ENCODE results near the gene HOXB2. TPM values are rescaled to one million over a fixed set of nuclear protein-coding genes. Genes with fewer than 3 reads are reported as not detected.

HOXB2 gene
- total RNA-seq, 3 donors from 2014 or later (not counting 1 experiment from before 2014, with no cell fraction given) = 21.6 to 30.5 (median 24.7) TPM

DNA sequence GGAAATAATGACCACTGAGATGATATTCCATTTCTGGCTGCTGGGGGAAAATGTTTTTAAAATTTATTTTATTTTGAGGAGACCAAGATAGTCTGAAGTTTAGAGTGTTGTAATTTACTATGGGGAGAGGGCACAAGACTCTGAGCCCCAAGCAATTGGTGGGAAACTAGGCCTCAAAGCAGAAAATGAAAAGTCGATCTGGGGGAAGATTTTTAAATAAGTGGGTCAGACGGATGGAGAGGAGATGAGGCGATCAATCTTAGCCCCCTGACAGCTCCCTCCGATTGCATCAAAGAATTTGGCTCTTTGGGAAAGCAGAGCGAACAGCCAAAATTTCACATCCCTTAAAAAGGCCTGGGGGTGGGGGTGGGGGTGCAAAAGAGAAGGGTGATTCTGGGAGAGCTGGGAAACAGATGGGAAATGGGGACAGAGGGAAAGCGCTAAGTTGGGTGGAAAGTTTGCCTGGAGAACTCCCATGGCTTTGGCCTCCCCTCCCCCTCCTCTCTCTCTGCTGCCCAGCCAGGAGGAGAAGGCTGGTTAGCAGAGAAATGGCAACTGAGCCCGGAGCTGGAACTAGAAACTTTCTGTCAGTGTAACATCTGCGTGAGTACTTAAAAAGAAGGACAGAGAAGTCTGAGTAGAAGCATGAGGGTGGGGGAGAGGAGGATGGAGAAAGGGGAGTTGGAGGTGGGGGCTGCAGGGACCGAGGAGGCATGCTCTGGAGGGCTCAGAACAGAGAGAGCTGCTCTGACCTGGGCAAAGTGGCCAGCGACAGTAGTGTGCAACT is 1.4 kb upstream of the HOXB2 start:
- peak overlapping the region; percentile 37 for H3K27ac ChIP-seq (ENCODE audit: low read length)
- DNase-seq (no peak), ATAC-seq (no peak)
- intact Hi-C loops (cut with micrococcal nuclease) = no loop called here
- no peaks in the 10 kb centered on the region for H3K27me3 ChIP-seq (ENCODE audit: control insufficient read depth, insufficient read depth, low read length)
- peaks cover 2% of the 10 kb centered on the region for H3K36me3 ChIP-seq (ENCODE audit: control insufficient read depth, insufficient read depth, low read length)
- Mint-ChIP-seq H3K4me3 (peak overlapping the region; percentile 99), H3K27me3 (ENCODE audit: low read depth in 2 of 2) (peaks cover 0 to 17% of the 10 kb centered on the region in 2 donors), H3K36me3 (peaks cover 7% of the 10 kb centered on the region), H3K27ac (peak overlapping the region; percentile 94 to 99), H3K9me3 (no peaks in the 10 kb centered on the region), H3K4me1 (peaks cover 60 to 63% of the 10 kb centered on the region in 2 donors)
- peaks cover 55% of the 10 kb centered on the region for H3K4me1 ChIP-seq (ENCODE audit: control insufficient read depth, insufficient read depth, low read length)
- TF ChIP-seq, protein P1, sequence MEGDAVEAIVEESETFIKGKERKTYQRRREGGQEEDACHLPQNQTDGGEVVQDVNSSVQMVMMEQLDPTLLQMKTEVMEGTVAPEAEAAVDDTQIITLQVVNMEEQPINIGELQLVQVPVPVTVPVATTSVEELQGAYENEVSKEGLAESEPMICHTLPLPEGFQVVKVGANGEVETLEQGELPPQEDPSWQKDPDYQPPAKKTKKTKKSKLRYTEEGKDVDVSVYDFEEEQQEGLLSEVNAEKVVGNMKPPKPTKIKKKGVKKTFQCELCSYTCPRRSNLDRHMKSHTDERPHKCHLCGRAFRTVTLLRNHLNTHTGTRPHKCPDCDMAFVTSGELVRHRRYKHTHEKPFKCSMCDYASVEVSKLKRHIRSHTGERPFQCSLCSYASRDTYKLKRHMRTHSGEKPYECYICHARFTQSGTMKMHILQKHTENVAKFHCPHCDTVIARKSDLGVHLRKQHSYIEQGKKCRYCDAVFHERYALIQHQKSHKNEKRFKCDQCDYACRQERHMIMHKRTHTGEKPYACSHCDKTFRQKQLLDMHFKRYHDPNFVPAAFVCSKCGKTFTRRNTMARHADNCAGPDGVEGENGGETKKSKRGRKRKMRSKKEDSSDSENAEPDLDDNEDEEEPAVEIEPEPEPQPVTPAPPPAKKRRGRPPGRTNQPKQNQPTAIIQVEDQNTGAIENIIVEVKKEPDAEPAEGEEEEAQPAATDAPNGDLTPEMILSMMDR (IDR thresholded peaks at IDR 0.05) = no peak
- no peak overlapping the region for H3K4me3 ChIP-seq (ENCODE audit: low read length)
- 68% methylated on average over 9 of the region's 10 CpGs for WGBS (ENCODE audit: insufficient coverage)
- H3K9me3 ChIP-seq (ENCODE audit: control insufficient read depth, insufficient read depth, low read length) = no peaks in the 10 kb centered on the region

DNA sequence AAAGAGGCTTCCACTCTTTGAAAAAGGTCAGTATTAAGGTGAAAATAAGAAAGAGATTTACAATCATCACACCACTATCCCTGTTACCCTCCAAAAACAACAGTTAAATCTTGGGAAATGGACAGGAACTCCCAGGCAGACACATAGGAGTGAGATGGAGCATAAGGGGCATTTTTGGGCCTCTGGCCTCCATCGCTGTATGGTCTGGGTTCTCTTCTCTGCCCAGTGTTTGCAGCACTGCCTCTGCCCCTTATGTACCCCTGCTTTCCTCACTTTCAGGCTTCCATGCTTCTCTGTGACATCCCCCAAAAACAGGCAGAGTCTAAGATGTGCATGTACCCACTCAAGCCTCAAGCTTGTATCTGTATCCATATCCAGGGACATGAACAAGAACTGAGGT is 630 bp upstream of the HOXB2 start:
- no peak for ATAC-seq

DNA sequence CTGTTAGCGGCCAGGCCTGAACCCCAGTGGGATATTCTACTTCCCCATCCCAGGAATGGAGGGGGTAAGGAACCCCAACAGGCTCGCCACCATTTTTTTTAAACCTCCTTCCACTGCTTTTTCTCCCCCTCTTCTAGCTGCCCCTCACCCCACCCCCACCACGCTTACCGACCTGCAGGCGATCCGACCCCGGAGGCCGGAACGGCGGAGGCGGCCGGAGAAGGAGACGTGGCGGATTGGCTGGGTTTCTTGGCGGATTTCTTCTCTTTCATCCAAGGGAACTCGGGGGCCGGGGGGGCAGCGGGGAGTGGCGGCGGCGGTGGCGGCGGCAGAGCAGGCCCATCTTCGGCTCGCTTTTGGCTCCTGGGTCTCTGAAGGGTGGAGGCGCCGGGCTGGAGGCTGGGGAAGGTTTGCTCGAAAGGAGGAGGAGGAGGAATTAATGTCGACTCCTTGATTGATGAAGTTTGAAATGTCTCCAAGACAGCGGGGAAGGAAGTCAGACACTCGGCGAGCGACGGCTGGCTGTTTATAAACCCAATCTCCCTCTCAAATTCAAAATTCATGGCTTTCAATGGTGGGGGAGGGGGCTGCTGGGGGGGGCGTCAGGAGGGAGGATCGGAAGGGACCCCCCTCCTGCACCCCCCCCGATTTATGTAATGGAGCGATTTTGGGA is 424 bp downstream of the HOXB2 start:
- no peaks in the 10 kb centered on the region for H3K27me3 ChIP-seq (ENCODE audit: control insufficient read depth, insufficient read depth, low read length)
- ATAC-seq (peak in 1 of 3 donors; percentile 8), DNase-seq (peak in 1 of 2 donors; percentile 60)
- TF ChIP-seq, protein P1 (IDR thresholded peaks at IDR 0.05) = no peak
- H3K4me1 ChIP-seq (ENCODE audit: control insufficient read depth, insufficient read depth, low read length) = peaks cover 62% of the 10 kb centered on the region
- Mint-ChIP-seq H3K27me3 (ENCODE audit: low read depth in 2 of 2) (peaks cover 0 to 23% of the 10 kb centered on the region in 2 donors), H3K4me1 (peaks cover 73 to 74% of the 10 kb centered on the region in 2 donors), H3K27ac (peak overlapping the region; percentile 94 to 99), H3K36me3 (peaks cover 7% of the 10 kb centered on the region), H3K4me3 (peak overlapping the region; percentile 99), H3K9me3 (no peaks in the 10 kb centered on the region)
- 5% methylated on average over 28 of the region's 38 CpGs for WGBS (ENCODE audit: insufficient coverage)
- intact Hi-C loops (cut with micrococcal nuclease) = no loop called here
- H3K4me3 ChIP-seq (ENCODE audit: low read length) = peak overlapping the region; percentile 77
- no peaks in the 10 kb centered on the region for H3K9me3 ChIP-seq (ENCODE audit: control insufficient read depth, insufficient read depth, low read length)
- peak overlapping the region; percentile 95 for H3K27ac ChIP-seq (ENCODE audit: low read length)
- no peaks in the 10 kb centered on the region for H3K36me3 ChIP-seq (ENCODE audit: control insufficient read depth, insufficient read depth, low read length)

More for the DNA sequence above, 630 bp upstream of the HOXB2 start:
- peak overlapping the region; percentile 94 to 99 for H3K27ac Mint-ChIP-seq
- Histone ChIP-seq H3K4me1 (ENCODE audit: control insufficient read depth, insufficient read depth, low read length) (peaks cover 62% of the 10 kb centered on the region), H3K27ac (ENCODE audit: low read length) (peak overlapping the region; percentile 95), H3K4me3 (ENCODE audit: low read length) (no peak overlapping the region), H3K27me3 (ENCODE audit: control insufficient read depth, insufficient read depth, low read length) (no peaks in the 10 kb centered on the region), H3K9me3 (ENCODE audit: control insufficient read depth, insufficient read depth, low read length) (no peaks in the 10 kb centered on the region), H3K36me3 (ENCODE audit: control insufficient read depth, insufficient read depth, low read length) (peaks cover under 1% of the 10 kb centered on the region)
- intact Hi-C loops (cut with micrococcal nuclease) = no loop called here
- H3K36me3 Mint-ChIP-seq = peaks cover 7% of the 10 kb centered on the region
- 96% methylated on average over 1 of the region's 1 CpG for WGBS (ENCODE audit: insufficient coverage)
- peaks cover 66 to 69% of the 10 kb centered on the region in 2 donors for H3K4me1 Mint-ChIP-seq
- peak overlapping the region; percentile 99 for H3K4me3 Mint-ChIP-seq
- TF ChIP-seq, protein P1 (IDR thresholded peaks at IDR 0.05) = no peak
- no peaks in the 10 kb centered on the region for H3K9me3 Mint-ChIP-seq
- no peak for DNase-seq
- peaks cover 0 to 20% of the 10 kb centered on the region in 2 donors for H3K27me3 Mint-ChIP-seq (ENCODE audit: low read depth in 2 of 2)
